CD4-positive, alpha-beta T cell (primary cell): ENCODE data around the gene COX19. TPM values are rescaled to one million over a fixed set of nuclear protein-coding genes. Genes with fewer than 3 reads are reported as not detected.

ENCODE experiments used
- ATAC-seq: fragments of 200-7000 bp; cut with Tn5 transposase; one replicate; pipeline ENCODE4 v1.10.0; 2022; ENCODE audit warnings: mild to moderate bottlenecking; ENCODE audit not compliant: poor library complexity
- CTCF ChIA-PET: fragments of 350-600 bp; sonication (Branson Sonifier 250); formaldehyde crosslinking; loops from one replicate; lab custom pipeline; 2021; ENCODE audit warnings: antibody characterized with exemption, inconsistent platforms; lab: Charles Lee
- POLR2A ChIA-PET: fragments of 350-600 bp; sonication (Branson Sonifier 250); formaldehyde crosslinking; loops from one replicate; lab custom pipeline; 2021; ENCODE audit warnings: antibody characterized with exemption, inconsistent platforms; lab: Charles Lee
- DNase-seq, 14 experiments: peaks; one replicate each; pipeline ENCODE4 v3.0.0-alpha.2; 2013 to 2020; ENCODE audit warnings: mixed read lengths in 2 of 14
- H3K27ac ChIP-seq, 2 donors: one replicate each; pipeline versions ENCODE4 v1.5.1 to v1.7.0; 2013; ENCODE audit warnings: low read length in 2 of 2, low read depth in 1 of 2, mild to moderate bottlenecking in 1 of 2
- H3K27me3 ChIP-seq, 2 experiments: 1 replicate in 1 of 2; 2 replicates in 1 of 2; pipeline versions ENCODE4 v1.6.1 to v1.7.0; 2013; ENCODE audit warnings: low read length in 2 of 2, control low read depth in 1 of 2, mild to moderate bottlenecking in 1 of 2, moderate library complexity in 1 of 2; ENCODE audit not compliant: insufficient read depth in 2 of 2, control insufficient read depth in 1 of 2
- H3K36me3 ChIP-seq: one replicate; pipeline ENCODE4 v1.6.1; 2013; ENCODE audit warnings: low read length, control low read depth; ENCODE audit not compliant: insufficient read depth
- H3K4me1 ChIP-seq: one replicate; pipeline ENCODE4 v1.6.1; 2013; ENCODE audit warnings: low read length, control low read depth; ENCODE audit not compliant: insufficient read depth
- H3K4me3 ChIP-seq: one replicate; pipeline ENCODE4 v1.5.1; 2013; ENCODE audit warnings: mild to moderate bottlenecking, low read length, moderate library complexity
- H3K9me3 ChIP-seq, 2 experiments: 1 replicate in 1 of 2; 2 replicates in 1 of 2; pipeline versions ENCODE4 v1.6.1 to v1.7.0; 2013; ENCODE audit warnings: low read length in 2 of 2, mild to moderate bottlenecking in 2 of 2, control low read depth in 1 of 2, moderate library complexity in 1 of 2; ENCODE audit not compliant: control insufficient read depth in 1 of 2, insufficient read depth in 1 of 2
- H3K27ac Mint-ChIP-seq: one replicate; pipeline ENCODE4 v1.8.0; 2020; ENCODE audit warnings: mixed read lengths
- H3K27me3 Mint-ChIP-seq: one replicate; pipeline ENCODE4 v1.8.0; 2021; ENCODE audit warnings: mixed read lengths
- H3K36me3 Mint-ChIP-seq: one replicate; pipeline ENCODE4 v1.8.0; 2021; ENCODE audit warnings: low read depth, mixed read lengths
- H3K4me1 Mint-ChIP-seq: one replicate; pipeline ENCODE4 v1.8.0; 2021; ENCODE audit warnings: low read depth, mixed read lengths
- H3K4me3 Mint-ChIP-seq: one replicate; pipeline ENCODE4 v1.8.0; 2020; ENCODE audit warnings: mild to moderate bottlenecking, mixed read lengths
- H3K9me3 Mint-ChIP-seq: one replicate; pipeline ENCODE4 v1.8.0; 2020; ENCODE audit warnings: mixed read lengths
- intact Hi-C, 2 experiments: fragments of 100-400 bp; cut with DNase I in 1 of 2; cut with micrococcal nuclease in 1 of 2; formaldehyde crosslinking; loops; one replicate each; pipeline versions ENCODE4 v1.15.1 to v1.9.0; 2023 to 2025; cut with DNase I, micrococcal nuclease
- total RNA-seq, 174 experiments: library from RNA in 2 of 174; stranded (reverse) in 2 of 174; gene quantifications; one replicate each; pipeline ENCODE4 v1.2.3 and lab custom pipeline; 2021 to 2026
- TF ChIP-seq, protein P1 (sequence below): fragments of 200-600 bp; IDR thresholded peaks from one replicate; pipeline ENCODE4 v1.8.0; 2022; ENCODE audit warnings: antibody characterized with exemption, mild to moderate bottlenecking

The COX19 gene
- total RNA-seq, 2 experiments from 2014 or later: 47.7 to 51.8 TPM

GRCh38 chr7:979151-979550 is 3.8 kb upstream of the COX19 start:
- Mint-ChIP-seq H3K27ac (no peak overlapping the region), H3K4me3 (no peak overlapping the region), H3K9me3 (no peaks in the 10 kb centered on the region), H3K36me3 (peaks cover 8% of the 10 kb centered on the region), H3K27me3 (no peaks in the 10 kb centered on the region), H3K4me1 (peaks cover 9% of the 10 kb centered on the region)
- DNase-seq (no peak), ATAC-seq (no peak)
- ChIA-PET POLR2A (no interaction called here), CTCF (interaction anchor here (1.8 kb wide), 1 partner anchor 14 kb away, joined by 12 read pairs; no protein-coding TSS in a partner anchor)
- intact Hi-C loops: loop anchor here in 1 of 2 experiments (5.0 kb wide), 2 partner anchors 68 to 158 kb away; a partner anchor contains a TSS
- H3K9me3 ChIP-seq: peaks cover 0 to 6% of the 10 kb centered on the region in 2 experiments
- peaks cover 12% of the 10 kb centered on the region for H3K4me1 ChIP-seq
- TF ChIP-seq, protein P1, sequence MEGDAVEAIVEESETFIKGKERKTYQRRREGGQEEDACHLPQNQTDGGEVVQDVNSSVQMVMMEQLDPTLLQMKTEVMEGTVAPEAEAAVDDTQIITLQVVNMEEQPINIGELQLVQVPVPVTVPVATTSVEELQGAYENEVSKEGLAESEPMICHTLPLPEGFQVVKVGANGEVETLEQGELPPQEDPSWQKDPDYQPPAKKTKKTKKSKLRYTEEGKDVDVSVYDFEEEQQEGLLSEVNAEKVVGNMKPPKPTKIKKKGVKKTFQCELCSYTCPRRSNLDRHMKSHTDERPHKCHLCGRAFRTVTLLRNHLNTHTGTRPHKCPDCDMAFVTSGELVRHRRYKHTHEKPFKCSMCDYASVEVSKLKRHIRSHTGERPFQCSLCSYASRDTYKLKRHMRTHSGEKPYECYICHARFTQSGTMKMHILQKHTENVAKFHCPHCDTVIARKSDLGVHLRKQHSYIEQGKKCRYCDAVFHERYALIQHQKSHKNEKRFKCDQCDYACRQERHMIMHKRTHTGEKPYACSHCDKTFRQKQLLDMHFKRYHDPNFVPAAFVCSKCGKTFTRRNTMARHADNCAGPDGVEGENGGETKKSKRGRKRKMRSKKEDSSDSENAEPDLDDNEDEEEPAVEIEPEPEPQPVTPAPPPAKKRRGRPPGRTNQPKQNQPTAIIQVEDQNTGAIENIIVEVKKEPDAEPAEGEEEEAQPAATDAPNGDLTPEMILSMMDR: no peak
- no peak overlapping the region for H3K27ac ChIP-seq
- H3K27me3 ChIP-seq: no peaks in the 10 kb centered on the region
- no peaks in the 10 kb centered on the region for H3K36me3 ChIP-seq
- no peak overlapping the region for H3K4me3 ChIP-seq

- Histone ChIP-seq H3K27me3 (no peaks in the 10 kb centered on the region), H3K9me3 (peaks cover 0 to 6% of the 10 kb centered on the region in 2 experiments), H3K27ac (no peak overlapping the region), H3K36me3 (no peaks in the 10 kb centered on the region), H3K4me3 (no peak overlapping the region), H3K4me1 (peaks cover 18% of the 10 kb centered on the region)
- intact Hi-C loops: loop anchor here in 1 of 2 experiments (5.0 kb wide), 2 partner anchors 69 to 159 kb away; a partner anchor contains a TSS
- TF ChIP-seq, protein P1: no peak
- H3K27me3 Mint-ChIP-seq: no peaks in the 10 kb centered on the region
- ATAC-seq (no peak), DNase-seq (no peak)
- H3K4me1 Mint-ChIP-seq: peaks cover 11% of the 10 kb centered on the region
- H3K36me3 Mint-ChIP-seq: peaks cover 8% of the 10 kb centered on the region
- no peaks in the 10 kb centered on the region for H3K9me3 Mint-ChIP-seq
- CTCF ChIA-PET: interaction anchor here (1.8 kb wide), 1 partner anchor 15 kb away, joined by 12 read pairs; no protein-coding TSS in a partner anchor
- H3K27ac Mint-ChIP-seq: no peak overlapping the region
- POLR2A ChIA-PET: no interaction called here
- no peak overlapping the region for H3K4me3 Mint-ChIP-seq
Measured at GRCh38 chr7:978416-979091, 3.2 kb upstream of the COX19 start.

- Histone ChIP-seq H3K4me3 (no peak overlapping the region), H3K36me3 (peaks cover 3% of the 10 kb centered on the region), H3K9me3 (peaks cover 0 to 6% of the 10 kb centered on the region in 2 experiments), H3K27me3 (no peaks in the 10 kb centered on the region), H3K4me1 (peaks cover 22% of the 10 kb centered on the region), H3K27ac (no peak overlapping the region)
- ChIA-PET CTCF (interaction anchor here (1.8 kb wide), 1 partner anchor 15 kb away, joined by 12 read pairs; no protein-coding TSS in a partner anchor), POLR2A (no interaction called here)
- DNase-seq: no peak
- Mint-ChIP-seq H3K4me1 (peaks cover 11% of the 10 kb centered on the region), H3K36me3 (peaks cover 8% of the 10 kb centered on the region), H3K4me3 (peak overlapping the region; percentile 60), H3K27ac (no peak overlapping the region), H3K27me3 (no peaks in the 10 kb centered on the region), H3K9me3 (no peaks in the 10 kb centered on the region)
- TF ChIP-seq, protein P1: no peak
- intact Hi-C loops: loop anchor here in 1 of 2 experiments (5.0 kb wide), 2 partner anchors 69 to 159 kb away; a partner anchor contains a TSS
- ATAC-seq: no peak
Measured at GRCh38 chr7:978049-978346, 2.6 kb upstream of the COX19 start.
